ENCODE measurements around the gene PET100. TPM values are rescaled to one million over a fixed set of nuclear protein-coding genes. Genes with fewer than 3 reads are reported as not detected.
A peak's percentile ranks its signal among the peaks of the same experiment; 100 is the strongest.

PET100 gene
- total RNA-seq, 1 donor from 2014 or later: not detected

- no peaks in the 10 kb centered on the region for H3K27me3 ChIP-seq
- H3K4me3 ChIP-seq: no peak overlapping the region
- no peak for DNase-seq (ENCODE audit: low spot score in 2 of 2)
- H3K9me3 ChIP-seq: no peaks in the 10 kb centered on the region
- H3K36me3 ChIP-seq: no peaks in the 10 kb centered on the region
- TF ChIP-seq, protein P1, sequence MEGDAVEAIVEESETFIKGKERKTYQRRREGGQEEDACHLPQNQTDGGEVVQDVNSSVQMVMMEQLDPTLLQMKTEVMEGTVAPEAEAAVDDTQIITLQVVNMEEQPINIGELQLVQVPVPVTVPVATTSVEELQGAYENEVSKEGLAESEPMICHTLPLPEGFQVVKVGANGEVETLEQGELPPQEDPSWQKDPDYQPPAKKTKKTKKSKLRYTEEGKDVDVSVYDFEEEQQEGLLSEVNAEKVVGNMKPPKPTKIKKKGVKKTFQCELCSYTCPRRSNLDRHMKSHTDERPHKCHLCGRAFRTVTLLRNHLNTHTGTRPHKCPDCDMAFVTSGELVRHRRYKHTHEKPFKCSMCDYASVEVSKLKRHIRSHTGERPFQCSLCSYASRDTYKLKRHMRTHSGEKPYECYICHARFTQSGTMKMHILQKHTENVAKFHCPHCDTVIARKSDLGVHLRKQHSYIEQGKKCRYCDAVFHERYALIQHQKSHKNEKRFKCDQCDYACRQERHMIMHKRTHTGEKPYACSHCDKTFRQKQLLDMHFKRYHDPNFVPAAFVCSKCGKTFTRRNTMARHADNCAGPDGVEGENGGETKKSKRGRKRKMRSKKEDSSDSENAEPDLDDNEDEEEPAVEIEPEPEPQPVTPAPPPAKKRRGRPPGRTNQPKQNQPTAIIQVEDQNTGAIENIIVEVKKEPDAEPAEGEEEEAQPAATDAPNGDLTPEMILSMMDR (IDR thresholded peaks at IDR 0.05): no peak
- intact Hi-C loops (cut with DNase I): no loop called here
- no peak overlapping the region for H3K27ac ChIP-seq
- no peaks in the 10 kb centered on the region for H3K4me1 ChIP-seq
Measured at GRCh38 chr19:7669641-7670040, 40.0 kb downstream of the PET100 start.

DNA sequence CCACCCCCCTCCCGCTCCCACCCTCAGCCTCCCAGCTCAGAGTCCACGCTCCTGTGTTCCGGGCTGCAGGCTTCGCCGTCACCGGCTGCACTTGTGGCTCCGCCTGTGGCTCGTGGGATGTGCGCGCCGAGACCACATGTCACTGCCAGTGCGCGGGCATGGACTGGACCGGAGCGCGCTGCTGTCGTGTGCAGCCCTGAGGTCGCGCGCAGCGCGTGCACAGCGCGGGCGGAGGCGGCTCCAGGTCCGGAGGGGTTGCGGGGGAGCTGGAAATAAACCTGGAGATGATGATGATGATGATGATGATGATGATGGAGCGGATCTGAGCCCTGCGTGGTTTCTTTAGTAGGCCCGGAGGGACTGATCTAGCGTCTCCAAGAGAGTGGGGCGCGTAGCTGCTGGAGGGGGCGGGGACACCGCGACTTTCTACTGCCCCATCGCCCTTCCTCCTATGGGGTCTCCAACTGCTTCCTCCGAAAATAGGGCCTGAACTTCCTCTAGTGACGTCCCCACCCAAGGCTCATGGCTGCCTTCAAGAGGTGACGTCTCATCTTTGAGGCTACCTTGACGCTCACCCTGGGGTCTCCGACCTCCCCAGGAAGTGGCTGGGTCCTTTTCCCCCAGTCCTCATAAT is 40.7 kb downstream of the PET100 start:
- Histone ChIP-seq H3K9me3 (no peaks in the 10 kb centered on the region), H3K4me3 (peak overlapping the region in 1 of 2 donors; percentile 20), H3K27ac (no peak overlapping the region), H3K4me1 (no peaks in the 10 kb centered on the region), H3K27me3 (no peaks in the 10 kb centered on the region), H3K36me3 (no peaks in the 10 kb centered on the region)
- intact Hi-C loops (cut with DNase I): no loop called here
- DNase-seq (ENCODE audit: low spot score in 2 of 2): no peak
- TF ChIP-seq, protein P1 (IDR thresholded peaks at IDR 0.05): no peak

GRCh38 chr19:7670790-7671189 is 41.2 kb downstream of the PET100 start:
- no peaks in the 10 kb centered on the region for H3K36me3 ChIP-seq
- H3K9me3 ChIP-seq: no peaks in the 10 kb centered on the region
- intact Hi-C loops (cut with DNase I): no loop called here
- no peaks in the 10 kb centered on the region for H3K4me1 ChIP-seq
- H3K27me3 ChIP-seq: no peaks in the 10 kb centered on the region
- TF ChIP-seq, protein P1 (IDR thresholded peaks at IDR 0.05): no peak
- no peak overlapping the region for H3K4me3 ChIP-seq
- DNase-seq (ENCODE audit: low spot score in 2 of 2): no peak
- H3K27ac ChIP-seq: no peak overlapping the region

- Histone ChIP-seq H3K27ac (no peak overlapping the region), H3K9me3 (no peaks in the 10 kb centered on the region), H3K36me3 (no peaks in the 10 kb centered on the region), H3K27me3 (no peaks in the 10 kb centered on the region), H3K4me3 (no peak overlapping the region), H3K4me1 (no peaks in the 10 kb centered on the region)
- TF ChIP-seq, protein P1 (IDR thresholded peaks at IDR 0.05): no peak
- DNase-seq (ENCODE audit: low spot score in 2 of 2): no peak
- intact Hi-C loops (cut with DNase I): no loop called here
Measured at GRCh38 chr19:7672522-7672921, 42.9 kb downstream of the PET100 start.

- DNase-seq (ENCODE audit: low spot score in 2 of 2): peak; percentile 18 to 72
- no peaks in the 10 kb centered on the region for H3K36me3 ChIP-seq
- H3K27ac ChIP-seq: no peak overlapping the region
- no peaks in the 10 kb centered on the region for H3K9me3 ChIP-seq
- no peaks in the 10 kb centered on the region for H3K27me3 ChIP-seq
- H3K4me1 ChIP-seq: no peaks in the 10 kb centered on the region
- intact Hi-C loops (cut with DNase I): no loop called here
- H3K4me3 ChIP-seq: no peak overlapping the region
- TF ChIP-seq, protein P1 (IDR thresholded peaks at IDR 0.05): no peak
Measured at GRCh38 chr19:7674010-7675005, 44.7 kb downstream of the PET100 start.
